Neural crest cell (in vitro differentiated cells): ENCODE measurements around the gene FAM180B. TPM values are rescaled to one million over a fixed set of nuclear protein-coding genes. Genes with fewer than 3 reads are reported as not detected.
"Not testable (repeated sequence)": the region's sequence is repeated elsewhere in the genome, so short reads cannot be mapped to it uniquely, and the experiment has no call there.

ENCODE experiments used
- DNase-seq: peaks from one replicate; pipeline ENCODE4 v3.0.0; 2021; ENCODE audit warnings: low read depth, mixed read lengths, low spot score
- H3K27ac Mint-ChIP-seq: one replicate; pipeline ENCODE4 v1.8.0; 2021; ENCODE audit warnings: mild to moderate bottlenecking, mixed read lengths; ENCODE audit not compliant: unreplicated experiment
- H3K27me3 Mint-ChIP-seq: 2 replicates; pipeline ENCODE4 v1.8.0; 2021; ENCODE audit warnings: low read depth, mild to moderate bottlenecking, mixed read lengths
- H3K36me3 Mint-ChIP-seq: 2 replicates; pipeline ENCODE4 v1.8.0; 2021; ENCODE audit warnings: low read depth, mild to moderate bottlenecking, mixed read lengths
- H3K4me1 Mint-ChIP-seq: 2 replicates; pipeline ENCODE4 v1.8.0; 2021; ENCODE audit warnings: mixed read lengths
- H3K4me3 Mint-ChIP-seq: one replicate; pipeline ENCODE4 v1.8.0; 2021; ENCODE audit warnings: mild to moderate bottlenecking, mixed read lengths
- H3K9me3 Mint-ChIP-seq: 2 replicates; pipeline ENCODE4 v1.8.0; 2021; ENCODE audit warnings: mixed read lengths
- total RNA-seq: library from RNA; stranded (reverse); gene quantifications from 2 replicates; pipeline ENCODE4 v1.2.1, GENCODE V29; 2021
- TF ChIP-seq, protein P1 (sequence below): fragments of 200-600 bp; sonication (generic); conservative IDR thresholded peaks from 2 replicates; pipeline ENCODE4 v1.5.0; 2021; ENCODE audit warnings: antibody characterized with exemption, mild to moderate bottlenecking

FAM180B gene
- total RNA-seq, 1 donor from 2014 or later = 0.35 TPM

DNA sequence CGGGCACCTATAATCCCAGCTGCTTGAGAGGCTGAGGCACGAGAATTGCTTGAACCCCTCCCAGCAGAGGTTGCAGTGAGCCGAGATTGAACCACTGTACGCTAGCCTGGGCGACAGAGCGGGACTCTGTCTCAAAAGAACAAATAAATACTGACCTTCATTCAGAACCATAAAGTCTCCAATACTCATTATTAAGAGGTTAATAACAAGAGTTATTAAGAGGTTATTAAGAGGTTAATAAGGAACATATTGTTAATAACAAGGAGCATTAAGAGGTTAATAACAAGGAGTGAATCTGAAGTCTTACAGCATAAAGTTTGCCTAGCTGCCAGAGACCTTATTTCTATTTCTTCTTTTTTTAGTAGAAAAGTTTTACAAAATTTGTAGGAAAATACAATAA is 41.2 kb upstream of the FAM180B start:
- Mint-ChIP-seq H3K4me3 (no peak overlapping the region), H3K27me3 (no peaks in the 10 kb centered on the region), H3K27ac (no peak overlapping the region), H3K36me3 (peaks cover 2% of the 10 kb centered on the region), H3K9me3 (no peaks in the 10 kb centered on the region), H3K4me1 (peaks cover 30% of the 10 kb centered on the region)
- no peak for DNase-seq
- TF ChIP-seq, protein P1, sequence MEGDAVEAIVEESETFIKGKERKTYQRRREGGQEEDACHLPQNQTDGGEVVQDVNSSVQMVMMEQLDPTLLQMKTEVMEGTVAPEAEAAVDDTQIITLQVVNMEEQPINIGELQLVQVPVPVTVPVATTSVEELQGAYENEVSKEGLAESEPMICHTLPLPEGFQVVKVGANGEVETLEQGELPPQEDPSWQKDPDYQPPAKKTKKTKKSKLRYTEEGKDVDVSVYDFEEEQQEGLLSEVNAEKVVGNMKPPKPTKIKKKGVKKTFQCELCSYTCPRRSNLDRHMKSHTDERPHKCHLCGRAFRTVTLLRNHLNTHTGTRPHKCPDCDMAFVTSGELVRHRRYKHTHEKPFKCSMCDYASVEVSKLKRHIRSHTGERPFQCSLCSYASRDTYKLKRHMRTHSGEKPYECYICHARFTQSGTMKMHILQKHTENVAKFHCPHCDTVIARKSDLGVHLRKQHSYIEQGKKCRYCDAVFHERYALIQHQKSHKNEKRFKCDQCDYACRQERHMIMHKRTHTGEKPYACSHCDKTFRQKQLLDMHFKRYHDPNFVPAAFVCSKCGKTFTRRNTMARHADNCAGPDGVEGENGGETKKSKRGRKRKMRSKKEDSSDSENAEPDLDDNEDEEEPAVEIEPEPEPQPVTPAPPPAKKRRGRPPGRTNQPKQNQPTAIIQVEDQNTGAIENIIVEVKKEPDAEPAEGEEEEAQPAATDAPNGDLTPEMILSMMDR = no peak

- not testable (repeated sequence) for H3K36me3 Mint-ChIP-seq, H3K27ac Mint-ChIP-seq, H3K27me3 Mint-ChIP-seq, DNase-seq, H3K9me3 Mint-ChIP-seq
- H3K4me1 Mint-ChIP-seq = peaks cover 30% of the 10 kb centered on the region
- peak overlapping the region; percentile 19 for H3K4me3 Mint-ChIP-seq
These were observed 40.2 kb upstream of the FAM180B start for GRCh38 chr11:47546274-47546673.

DNA sequence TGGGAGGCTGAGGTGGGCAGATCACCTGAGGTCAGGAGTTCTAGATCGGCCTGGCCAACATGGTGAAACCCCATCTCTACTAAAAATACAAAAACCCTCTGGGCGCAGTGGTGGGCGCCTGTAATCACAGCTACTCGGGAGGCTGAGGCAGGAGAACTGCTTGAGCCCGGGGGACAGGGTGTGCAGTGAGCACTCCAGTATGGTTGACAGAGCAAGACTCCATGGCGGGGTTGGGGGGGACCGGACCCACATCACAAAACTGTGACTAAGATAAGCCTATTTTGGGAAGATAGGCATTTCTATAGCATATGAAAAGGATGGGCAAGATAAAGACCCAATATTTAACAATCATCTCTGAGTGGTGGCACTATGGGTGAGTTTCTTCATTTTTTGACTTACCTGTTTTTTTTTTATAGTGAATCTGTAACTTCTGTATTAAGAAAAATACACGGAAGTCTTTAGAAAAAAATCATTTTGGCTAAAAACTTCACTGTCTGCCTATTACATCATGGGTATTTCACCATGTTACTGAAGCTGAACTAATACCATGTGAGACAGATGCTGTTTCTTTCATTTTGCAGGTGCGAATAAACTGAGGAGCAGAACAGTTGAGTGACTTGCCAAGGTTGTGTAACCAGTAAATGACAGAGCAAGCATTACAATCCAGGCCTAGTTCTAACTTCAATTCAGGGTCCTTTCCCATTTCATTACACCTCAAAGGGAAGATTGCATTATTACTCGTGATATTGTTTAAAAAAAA is 36.0 kb upstream of the FAM180B start:
- Mint-ChIP-seq H3K4me1 (peaks cover 42% of the 10 kb centered on the region), H3K9me3 (no peaks in the 10 kb centered on the region), H3K27me3 (no peaks in the 10 kb centered on the region), H3K36me3 (peaks cover 6% of the 10 kb centered on the region), H3K4me3 (peak overlapping the region; percentile 99), H3K27ac (no peak overlapping the region)
- no peak for DNase-seq
- TF ChIP-seq, protein P1 = no peak

DNA sequence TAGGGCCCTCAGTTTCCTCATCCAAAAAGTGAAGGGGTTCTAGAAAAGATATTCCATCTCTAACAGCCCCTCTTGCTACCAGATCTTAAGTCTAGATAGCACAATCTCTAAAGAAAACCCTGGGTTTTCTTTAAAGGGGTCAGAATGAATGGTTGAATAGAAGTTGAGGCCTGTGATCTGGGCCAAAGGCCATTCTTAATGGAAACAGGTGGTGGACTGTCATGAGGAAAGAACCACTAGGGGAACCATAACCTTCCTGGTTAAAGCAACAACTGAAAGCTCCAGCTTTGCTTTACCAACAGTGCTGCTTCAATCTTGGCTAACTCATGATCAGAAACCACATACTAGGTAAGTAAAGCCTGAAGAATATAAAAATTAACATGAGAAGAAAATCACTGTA is 35.4 kb upstream of the FAM180B start:
- Mint-ChIP-seq H3K9me3 (no peaks in the 10 kb centered on the region), H3K36me3 (peaks cover 6% of the 10 kb centered on the region), H3K27me3 (no peaks in the 10 kb centered on the region), H3K4me1 (peaks cover 42% of the 10 kb centered on the region), H3K27ac (no peak overlapping the region), H3K4me3 (peak overlapping the region; percentile 99)
- no peak for DNase-seq
- TF ChIP-seq, protein P1 = peak; percentile 52

DNA sequence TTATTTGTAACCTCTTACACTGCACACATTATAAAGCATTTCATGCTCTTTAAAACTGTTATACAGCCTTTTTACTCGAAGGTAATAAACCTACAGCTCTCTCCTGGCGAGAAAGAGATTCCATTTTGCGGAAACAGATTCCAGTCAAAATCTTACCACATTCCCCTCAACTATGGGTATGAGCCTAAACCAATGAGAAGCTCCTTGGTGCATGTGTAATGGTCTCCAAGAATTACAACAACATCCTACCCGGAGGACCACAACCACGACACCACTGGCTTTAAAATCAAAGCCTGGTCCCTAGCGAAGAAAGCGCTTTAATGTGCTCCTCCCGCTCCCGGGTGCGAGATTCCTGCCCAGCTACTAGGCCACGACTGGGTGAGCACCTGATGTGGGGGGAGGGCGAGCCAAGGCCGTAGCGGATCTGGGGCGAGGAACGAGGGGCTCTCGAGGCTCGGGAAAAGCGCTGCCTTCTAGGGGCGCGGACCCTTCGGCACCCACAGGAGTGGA is 34.4 kb upstream of the FAM180B start:
- Mint-ChIP-seq H3K27me3 (no peaks in the 10 kb centered on the region), H3K27ac (peak overlapping the region; percentile 99), H3K4me1 (peaks cover 40% of the 10 kb centered on the region), H3K9me3 (no peaks in the 10 kb centered on the region), H3K36me3 (peaks cover 6% of the 10 kb centered on the region), H3K4me3 (peak overlapping the region; percentile 99)
- DNase-seq = peak; percentile 20
- TF ChIP-seq, protein P1 = no peak
